WTC11 (cell line): ENCODE measurements around the gene UBXN10. TPM values are rescaled to one million over a fixed set of nuclear protein-coding genes. Genes with fewer than 3 reads are reported as not detected.

Source experiments
- ATAC-seq: fragments of 200-7000 bp; cut with Tn5 transposase; 2 replicates; pipeline ENCODE4 v1.10.0; 2021; ENCODE audit warnings: mild to moderate bottlenecking, moderate library complexity
- CTCF ChIA-PET: fragments of 300-600 bp; sonication (Branson Sonifier 250); formaldehyde crosslinking; loops from one replicate; lab custom pipeline; 2021; ENCODE audit warnings: antibody characterized with exemption; lab: Charles Lee
- POLR2A ChIA-PET: fragments of 350-600 bp; sonication (Branson Sonifier 250); formaldehyde crosslinking; loops from one replicate; lab custom pipeline; 2021; ENCODE audit warnings: antibody characterized with exemption; lab: Charles Lee
- DNase-seq: peaks from one replicate; pipeline ENCODE4 v3.0.0; 2021; ENCODE audit warnings: low spot score
- H3K27ac Mint-ChIP-seq: 2 replicates; pipeline ENCODE4 v1.8.0; 2021; ENCODE audit warnings: mixed read lengths
- H3K27me3 Mint-ChIP-seq: 2 replicates; pipeline ENCODE4 v1.8.0; 2021; ENCODE audit warnings: low read depth, mild to moderate bottlenecking, moderate library complexity, mixed read lengths
- H3K36me3 Mint-ChIP-seq: 2 replicates; pipeline ENCODE4 v1.8.0; 2021; ENCODE audit warnings: mixed read lengths
- H3K4me1 Mint-ChIP-seq: 2 replicates; pipeline ENCODE4 v1.8.0; 2022; ENCODE audit warnings: mixed read lengths
- H3K4me3 Mint-ChIP-seq: 2 replicates; pipeline ENCODE4 v1.8.0; 2021; ENCODE audit warnings: mild to moderate bottlenecking, moderate library complexity, mixed read lengths
- H3K9me3 Mint-ChIP-seq: 2 replicates; pipeline ENCODE4 v1.8.0; 2021; ENCODE audit warnings: mixed read lengths
- ETV6 ChIP-seq: sonication (generic); formaldehyde crosslinking; IDR thresholded peaks from 2 replicates; pipeline ENCODE4 v1.8.1; 2022; ENCODE audit warnings: mild to moderate bottlenecking, missing genetic modification reagents
- HMGXB4 ChIP-seq: sonication (generic); formaldehyde crosslinking; IDR thresholded peaks from 2 replicates; pipeline ENCODE4 v1.8.1; 2023; ENCODE audit warnings: mild to moderate bottlenecking, moderate library complexity, missing genetic modification reagents
- JAZF1 ChIP-seq: fragments of 250-450 bp; sonication (Bioruptor Pico); IDR thresholded peaks from 2 replicates; pipeline ENCODE4 v1.9.0; 2021; ENCODE audit warnings: moderate library complexity, mild to moderate bottlenecking, inconsistent platforms
- KAT7 ChIP-seq: sonication (generic); formaldehyde crosslinking; IDR thresholded peaks from 2 replicates; pipeline ENCODE4 v1.8.1; 2023; ENCODE audit warnings: missing genetic modification reagents, mild to moderate bottlenecking, borderline replicate concordance
- MAX ChIP-seq: sonication (generic); formaldehyde crosslinking; IDR thresholded peaks from 2 replicates; pipeline ENCODE4 v1.8.0; 2022; ENCODE audit warnings: mild to moderate bottlenecking, missing genetic modification reagents
- NFATC4 ChIP-seq: fragments of 250-450 bp; sonication (Bioruptor Pico); IDR thresholded peaks from 2 replicates; pipeline ENCODE4 v1.9.0; 2021; ENCODE audit warnings: mild to moderate bottlenecking
- NR3C1 ChIP-seq: sonication (generic); formaldehyde crosslinking; conservative IDR thresholded peaks from 2 replicates; pipeline ENCODE4 v1.8.1; 2023; ENCODE audit warnings: low read depth, mild to moderate bottlenecking, missing genetic modification reagents
- OVOL2 ChIP-seq: fragments of 250-450 bp; sonication (Bioruptor Pico); IDR thresholded peaks from 2 replicates; pipeline ENCODE4 v1.9.0; 2021; ENCODE audit warnings: mild to moderate bottlenecking, borderline replicate concordance
- PRDM15 ChIP-seq: sonication (generic); formaldehyde crosslinking; IDR thresholded peaks from 2 replicates; pipeline ENCODE4 v1.8.0; 2022; ENCODE audit warnings: missing genetic modification reagents
- PRRX2 ChIP-seq: fragments of 250-450 bp; sonication (Bioruptor Pico); IDR thresholded peaks from 2 replicates; pipeline ENCODE4 v1.8.0; 2021; ENCODE audit warnings: mild to moderate bottlenecking
- RORB ChIP-seq: fragments of 250-450 bp; sonication (Bioruptor Pico); IDR thresholded peaks from 2 replicates; pipeline ENCODE4 v1.9.0; 2021; ENCODE audit warnings: mild to moderate bottlenecking
- SMAD3 ChIP-seq: sonication (generic); formaldehyde crosslinking; IDR thresholded peaks from 2 replicates; pipeline ENCODE4 v1.8.0; 2022; ENCODE audit warnings: missing genetic modification reagents, mild to moderate bottlenecking, borderline replicate concordance
- SMAD4 ChIP-seq: sonication (generic); formaldehyde crosslinking; IDR thresholded peaks from 2 replicates; pipeline ENCODE4 v1.8.0; 2022; ENCODE audit warnings: mild to moderate bottlenecking, missing genetic modification reagents
- TCF7 ChIP-seq: sonication (generic); formaldehyde crosslinking; IDR thresholded peaks from 2 replicates; pipeline ENCODE4 v1.8.0; 2022; ENCODE audit warnings: mild to moderate bottlenecking, low read depth, missing genetic modification reagents, moderate library complexity
- TEAD4 ChIP-seq: sonication (generic); formaldehyde crosslinking; IDR thresholded peaks from 2 replicates; pipeline ENCODE4 v1.8.0; 2022; ENCODE audit warnings: mild to moderate bottlenecking, missing genetic modification reagents
- ZBTB21 ChIP-seq: sonication (generic); formaldehyde crosslinking; IDR thresholded peaks from 2 replicates; pipeline ENCODE4 v1.8.1; 2023; ENCODE audit warnings: mild to moderate bottlenecking, missing genetic modification reagents, borderline replicate concordance
- total RNA-seq: library from RNA; stranded (reverse); gene quantifications from 3 replicates; pipeline ENCODE4 v1.2.3, GENCODE V29; 2021
- TF ChIP-seq, protein P1 (sequence below): sonication (generic); formaldehyde crosslinking; IDR thresholded peaks from 2 replicates; pipeline ENCODE4 v1.8.1; 2023; ENCODE audit warnings: mild to moderate bottlenecking, missing genetic modification reagents
- TF ChIP-seq, protein P2 (sequence below): sonication (generic); formaldehyde crosslinking; IDR thresholded peaks from 2 replicates; pipeline ENCODE4 v1.8.1; 2023; ENCODE audit warnings: mild to moderate bottlenecking, missing genetic modification reagents, moderate library complexity
- TF ChIP-seq, protein P3 (sequence below): fragments of 250-450 bp; sonication (Bioruptor Pico); IDR thresholded peaks from 2 replicates; pipeline ENCODE4 v1.9.0; 2021; ENCODE audit warnings: mild to moderate bottlenecking, borderline replicate concordance

UBXN10 gene
- total RNA-seq, 1 experiment from 2014 or later, result 0.52 TPM

DNA sequence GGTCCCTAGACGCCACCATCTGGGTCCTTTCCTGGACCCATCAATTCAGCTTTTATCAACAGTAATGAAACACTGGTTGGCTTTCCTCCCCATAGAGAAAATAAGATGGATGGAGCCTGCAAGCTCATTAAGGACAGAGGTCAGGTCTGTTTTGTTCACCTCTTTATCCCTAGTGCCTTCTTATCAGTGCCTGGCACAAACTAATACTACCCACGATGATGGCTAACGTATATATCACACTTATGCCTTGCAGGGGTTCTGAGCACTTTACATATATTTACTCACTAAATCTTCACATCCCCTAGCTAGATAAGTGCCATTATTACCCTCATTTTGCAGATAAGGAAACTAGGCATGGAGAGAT is 5.1 kb upstream of the UBXN10 start (continued):
- TF ChIP-seq PRDM15 (CRISPR knock-in tag), result no peak
- TF ChIP-seq NFATC4 (CRISPR knock-in tag), result no peak
- TF ChIP-seq HMGXB4, result no peak
- TF ChIP-seq, protein P1, sequence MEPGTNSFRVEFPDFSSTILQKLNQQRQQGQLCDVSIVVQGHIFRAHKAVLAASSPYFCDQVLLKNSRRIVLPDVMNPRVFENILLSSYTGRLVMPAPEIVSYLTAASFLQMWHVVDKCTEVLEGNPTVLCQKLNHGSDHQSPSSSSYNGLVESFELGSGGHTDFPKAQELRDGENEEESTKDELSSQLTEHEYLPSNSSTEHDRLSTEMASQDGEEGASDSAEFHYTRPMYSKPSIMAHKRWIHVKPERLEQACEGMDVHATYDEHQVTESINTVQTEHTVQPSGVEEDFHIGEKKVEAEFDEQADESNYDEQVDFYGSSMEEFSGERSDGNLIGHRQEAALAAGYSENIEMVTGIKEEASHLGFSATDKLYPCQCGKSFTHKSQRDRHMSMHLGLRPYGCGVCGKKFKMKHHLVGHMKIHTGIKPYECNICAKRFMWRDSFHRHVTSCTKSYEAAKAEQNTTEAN (CRISPR knock-in tag), result no peak
- TF ChIP-seq MAX (CRISPR knock-in tag), result no peak
- TF ChIP-seq, protein P2, sequence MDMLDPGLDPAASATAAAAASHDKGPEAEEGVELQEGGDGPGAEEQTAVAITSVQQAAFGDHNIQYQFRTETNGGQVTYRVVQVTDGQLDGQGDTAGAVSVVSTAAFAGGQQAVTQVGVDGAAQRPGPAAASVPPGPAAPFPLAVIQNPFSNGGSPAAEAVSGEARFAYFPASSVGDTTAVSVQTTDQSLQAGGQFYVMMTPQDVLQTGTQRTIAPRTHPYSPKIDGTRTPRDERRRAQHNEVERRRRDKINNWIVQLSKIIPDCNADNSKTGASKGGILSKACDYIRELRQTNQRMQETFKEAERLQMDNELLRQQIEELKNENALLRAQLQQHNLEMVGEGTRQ (CRISPR knock-in tag), result no peak
- no peak for TF ChIP-seq KAT7 (CRISPR knock-in tag)
- TF ChIP-seq RORB (CRISPR knock-in tag), result no peak
- no peak for TF ChIP-seq SMAD4 (CRISPR knock-in tag)

DNA sequence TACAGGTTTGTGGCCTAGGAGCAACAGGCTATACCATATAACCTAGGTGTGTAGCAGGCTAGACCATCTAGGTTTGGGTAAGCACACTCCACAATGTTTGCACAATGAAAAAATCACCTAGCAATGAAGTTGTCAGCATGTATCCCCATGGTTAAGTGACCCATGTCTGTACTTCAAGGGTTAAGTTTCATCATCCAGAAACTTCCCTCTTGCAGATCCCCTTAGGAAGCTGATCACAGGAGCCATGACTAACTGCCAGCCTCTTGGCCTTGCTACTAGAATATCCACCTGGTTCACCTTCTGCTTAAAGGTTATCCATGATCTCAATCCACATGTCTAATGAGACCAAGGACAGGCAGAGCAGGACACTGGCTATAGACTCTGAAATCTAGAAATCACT is 3.5 kb upstream of the UBXN10 start:
- no peak overlapping the region for H3K4me3 Mint-ChIP-seq
- DNase-seq (no peak), ATAC-seq (no peak)
- peaks cover 22% of the 10 kb centered on the region for H3K4me1 Mint-ChIP-seq
- H3K27ac Mint-ChIP-seq, result no peak overlapping the region
- ChIA-PET POLR2A (no interaction called here), CTCF (interaction anchor here (1.2 kb wide), 2 partner anchors 12 to 16 kb away, joined by 3 to 5 read pairs; no protein-coding TSS in a partner anchor)
- H3K36me3 Mint-ChIP-seq, result no peaks in the 10 kb centered on the region
- peaks cover 14% of the 10 kb centered on the region for H3K9me3 Mint-ChIP-seq
- peaks cover 60% of the 10 kb centered on the region for H3K27me3 Mint-ChIP-seq
- TF ChIP-seq, protein P1 (CRISPR knock-in tag), result no peak
- TF ChIP-seq NFATC4 (CRISPR knock-in tag) (no peak), TEAD4 (CRISPR knock-in tag) (no peak), PRDM15 (CRISPR knock-in tag) (no peak), TCF7 (CRISPR knock-in tag) (no peak), PRRX2 (no peak), SMAD3 (CRISPR knock-in tag) (no peak), ZBTB21 (CRISPR knock-in tag) (no peak), OVOL2 (no peak), ETV6 (CRISPR knock-in tag) (no peak), JAZF1 (CRISPR knock-in tag) (no peak), RORB (CRISPR knock-in tag) (no peak), NR3C1 (CRISPR knock-in tag) (no peak), SMAD4 (CRISPR knock-in tag) (no peak)
- TF ChIP-seq, protein P3, sequence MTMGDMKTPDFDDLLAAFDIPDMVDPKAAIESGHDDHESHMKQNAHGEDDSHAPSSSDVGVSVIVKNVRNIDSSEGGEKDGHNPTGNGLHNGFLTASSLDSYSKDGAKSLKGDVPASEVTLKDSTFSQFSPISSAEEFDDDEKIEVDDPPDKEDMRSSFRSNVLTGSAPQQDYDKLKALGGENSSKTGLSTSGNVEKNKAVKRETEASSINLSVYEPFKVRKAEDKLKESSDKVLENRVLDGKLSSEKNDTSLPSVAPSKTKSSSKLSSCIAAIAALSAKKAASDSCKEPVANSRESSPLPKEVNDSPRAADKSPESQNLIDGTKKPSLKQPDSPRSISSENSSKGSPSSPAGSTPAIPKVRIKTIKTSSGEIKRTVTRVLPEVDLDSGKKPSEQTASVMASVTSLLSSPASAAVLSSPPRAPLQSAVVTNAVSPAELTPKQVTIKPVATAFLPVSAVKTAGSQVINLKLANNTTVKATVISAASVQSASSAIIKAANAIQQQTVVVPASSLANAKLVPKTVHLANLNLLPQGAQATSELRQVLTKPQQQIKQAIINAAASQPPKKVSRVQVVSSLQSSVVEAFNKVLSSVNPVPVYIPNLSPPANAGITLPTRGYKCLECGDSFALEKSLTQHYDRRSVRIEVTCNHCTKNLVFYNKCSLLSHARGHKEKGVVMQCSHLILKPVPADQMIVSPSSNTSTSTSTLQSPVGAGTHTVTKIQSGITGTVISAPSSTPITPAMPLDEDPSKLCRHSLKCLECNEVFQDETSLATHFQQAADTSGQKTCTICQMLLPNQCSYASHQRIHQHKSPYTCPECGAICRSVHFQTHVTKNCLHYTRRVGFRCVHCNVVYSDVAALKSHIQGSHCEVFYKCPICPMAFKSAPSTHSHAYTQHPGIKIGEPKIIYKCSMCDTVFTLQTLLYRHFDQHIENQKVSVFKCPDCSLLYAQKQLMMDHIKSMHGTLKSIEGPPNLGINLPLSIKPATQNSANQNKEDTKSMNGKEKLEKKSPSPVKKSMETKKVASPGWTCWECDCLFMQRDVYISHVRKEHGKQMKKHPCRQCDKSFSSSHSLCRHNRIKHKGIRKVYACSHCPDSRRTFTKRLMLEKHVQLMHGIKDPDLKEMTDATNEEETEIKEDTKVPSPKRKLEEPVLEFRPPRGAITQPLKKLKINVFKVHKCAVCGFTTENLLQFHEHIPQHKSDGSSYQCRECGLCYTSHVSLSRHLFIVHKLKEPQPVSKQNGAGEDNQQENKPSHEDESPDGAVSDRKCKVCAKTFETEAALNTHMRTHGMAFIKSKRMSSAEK (CRISPR knock-in tag), result no peak
